Measurements from ENCODE around the gene GCK.
"Not testable (repeated sequence)": the region's sequence is repeated elsewhere in the genome, so short reads cannot be mapped to it uniquely, and the experiment has no call there.

The GCK gene

DNA sequence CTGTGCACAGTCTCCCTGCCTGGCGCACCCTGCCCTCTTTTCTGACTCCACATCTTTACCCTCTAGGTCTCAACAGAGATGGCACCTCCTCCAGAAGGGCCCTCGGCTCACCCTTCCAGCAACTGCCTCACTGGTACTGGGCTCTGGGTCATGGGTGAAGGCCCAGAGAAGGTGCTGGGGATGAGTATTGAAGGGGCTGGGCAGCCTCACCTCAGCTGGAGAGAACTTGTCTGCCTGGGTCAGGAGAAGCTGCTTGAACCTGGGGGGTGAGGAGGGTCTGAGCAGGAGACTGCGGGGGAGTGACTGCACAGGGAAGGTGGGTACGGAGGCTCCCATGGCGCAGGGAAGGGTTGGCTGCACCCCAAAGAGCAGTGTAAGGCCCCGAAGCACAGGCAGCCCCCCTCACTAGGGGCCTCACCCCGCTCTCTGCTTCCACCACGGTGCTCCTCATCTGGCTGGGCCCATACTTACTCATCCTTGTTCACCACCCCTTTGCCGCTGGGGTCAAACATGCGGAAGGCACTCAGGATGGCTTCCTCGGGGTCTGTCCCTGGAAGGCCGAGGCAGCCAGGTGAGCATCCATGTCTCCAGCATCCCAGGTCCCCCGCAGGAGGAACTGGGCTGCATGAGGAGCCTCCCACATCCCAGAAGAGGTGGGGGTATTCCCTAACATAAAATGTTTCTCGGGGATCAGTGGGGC lies 49.8 kb downstream of the GCK start:
- DNase-seq: no peak

DNA sequence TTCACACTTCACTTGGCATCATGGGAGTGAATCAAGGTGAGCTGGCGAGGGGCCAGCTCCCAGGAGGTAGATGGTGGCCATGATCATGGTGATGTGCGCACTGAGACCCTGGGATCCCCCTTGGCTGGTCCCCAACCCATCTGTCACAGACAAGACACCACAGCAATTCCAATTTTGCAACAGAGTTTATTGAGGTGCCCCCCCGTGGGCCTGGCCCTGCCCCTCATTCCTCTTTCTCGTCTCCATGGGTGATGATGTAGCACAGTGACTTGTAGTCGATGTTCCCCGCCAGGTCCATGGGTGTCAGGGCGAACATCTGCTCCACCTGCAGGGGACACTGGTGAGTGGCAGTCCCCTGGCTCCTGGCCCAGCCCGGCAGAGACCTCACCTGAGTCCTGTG lies 50.5 kb downstream of the GCK start:
- no peak for DNase-seq

GRCh38 chr7:44136731-44137130 lies 52.5 kb downstream of the GCK start:
- no peak for DNase-seq

DNA sequence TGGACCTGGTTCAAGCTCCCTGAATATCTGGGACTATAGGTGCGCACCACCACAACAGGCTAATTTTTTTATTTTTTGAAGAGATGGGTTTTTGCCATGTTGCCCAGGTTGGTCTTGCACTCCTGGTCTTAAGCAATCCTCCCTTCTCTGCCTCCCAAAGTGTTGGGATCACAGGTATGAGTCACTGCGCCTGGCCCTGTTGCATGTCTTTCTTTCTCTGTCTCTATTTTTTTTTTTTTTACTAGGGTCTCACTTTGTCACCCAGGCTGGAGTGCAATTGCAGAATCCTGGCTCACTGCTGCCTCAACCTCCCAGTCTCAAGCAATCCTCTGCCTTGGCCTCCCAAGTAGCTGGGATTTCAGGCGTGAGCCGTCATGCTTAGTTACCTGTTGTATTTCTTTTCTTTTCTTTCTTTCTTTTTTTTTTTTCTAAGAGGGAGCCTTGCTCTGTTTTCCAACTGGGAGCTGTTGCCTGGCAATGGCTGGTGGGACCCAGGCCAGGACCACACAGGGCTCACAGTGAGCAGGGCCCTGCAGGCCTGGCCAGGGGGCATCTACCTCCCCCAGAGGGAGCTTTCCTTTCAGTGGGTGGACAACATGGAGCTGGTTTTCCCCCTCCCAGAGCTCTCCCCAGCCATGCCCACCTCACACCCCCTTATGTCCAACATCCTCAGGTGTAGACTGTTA lies 54.2 kb downstream of the GCK start:
- DNase-seq: no peak

GRCh38 chr7:44133295-44133694 lies 55.9 kb downstream of the GCK start:
- no peak for DNase-seq

DNA sequence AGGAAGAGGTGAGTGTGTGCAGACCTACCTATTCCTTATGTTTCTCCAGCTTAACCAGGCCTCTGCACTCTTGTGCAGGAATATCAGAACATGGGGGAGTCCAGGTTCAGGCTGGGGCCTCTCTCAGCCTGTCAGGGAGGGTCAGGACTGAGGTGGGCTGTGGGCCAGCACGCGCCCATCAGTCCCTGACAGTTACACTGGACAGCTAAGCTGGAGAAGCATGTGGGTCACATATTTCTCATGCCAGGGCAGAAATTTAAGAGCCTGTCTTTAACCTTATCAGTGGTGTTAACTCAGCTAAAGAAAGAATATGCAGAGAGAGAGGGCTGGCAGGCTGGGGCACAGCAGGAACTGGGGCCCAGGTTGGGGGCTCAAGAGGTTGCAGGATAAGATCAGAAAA lies 57.2 kb downstream of the GCK start:
- no peak for DNase-seq

DNA sequence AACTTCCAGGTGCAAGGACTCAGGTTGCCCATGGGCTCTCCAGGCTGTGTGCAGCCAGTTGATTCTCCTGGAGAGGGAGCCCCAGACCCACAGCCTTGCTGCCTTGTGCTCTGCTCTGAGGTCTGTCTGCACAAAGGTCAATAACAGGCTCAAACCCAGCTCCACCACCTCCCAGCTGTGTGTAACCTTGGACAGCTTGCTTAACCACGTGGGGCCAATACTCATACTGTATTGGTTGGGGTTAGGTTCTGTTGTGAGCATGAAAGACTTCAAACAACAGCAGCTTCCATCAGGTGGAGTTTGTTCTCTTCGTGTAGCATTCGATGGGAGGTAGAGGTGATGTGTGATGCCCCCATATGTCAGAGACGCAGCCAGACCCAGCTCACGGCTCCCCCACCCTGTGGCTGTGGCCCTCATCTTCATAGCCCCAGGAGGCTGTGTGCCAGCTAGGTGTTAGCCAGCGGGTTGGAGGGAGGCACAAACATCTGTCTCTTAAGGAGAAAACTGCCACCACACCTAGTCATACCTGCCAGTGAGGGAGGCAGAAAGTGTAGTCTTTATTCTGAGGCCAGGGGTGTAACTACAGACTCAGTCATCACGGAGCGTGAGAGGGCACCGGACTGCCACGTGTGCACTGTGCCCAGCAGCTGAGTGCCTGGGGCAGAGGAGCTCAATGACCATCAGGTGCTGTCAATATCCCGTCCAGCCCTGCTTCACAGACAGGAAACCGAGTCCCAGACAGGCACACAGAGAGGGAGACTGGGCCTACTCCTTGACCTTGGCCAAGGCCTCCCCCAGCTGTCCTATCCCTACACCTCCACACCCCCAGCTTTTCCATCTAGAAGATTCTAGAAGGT lies 57.8 kb downstream of the GCK start:
- no peak for DNase-seq

DNA sequence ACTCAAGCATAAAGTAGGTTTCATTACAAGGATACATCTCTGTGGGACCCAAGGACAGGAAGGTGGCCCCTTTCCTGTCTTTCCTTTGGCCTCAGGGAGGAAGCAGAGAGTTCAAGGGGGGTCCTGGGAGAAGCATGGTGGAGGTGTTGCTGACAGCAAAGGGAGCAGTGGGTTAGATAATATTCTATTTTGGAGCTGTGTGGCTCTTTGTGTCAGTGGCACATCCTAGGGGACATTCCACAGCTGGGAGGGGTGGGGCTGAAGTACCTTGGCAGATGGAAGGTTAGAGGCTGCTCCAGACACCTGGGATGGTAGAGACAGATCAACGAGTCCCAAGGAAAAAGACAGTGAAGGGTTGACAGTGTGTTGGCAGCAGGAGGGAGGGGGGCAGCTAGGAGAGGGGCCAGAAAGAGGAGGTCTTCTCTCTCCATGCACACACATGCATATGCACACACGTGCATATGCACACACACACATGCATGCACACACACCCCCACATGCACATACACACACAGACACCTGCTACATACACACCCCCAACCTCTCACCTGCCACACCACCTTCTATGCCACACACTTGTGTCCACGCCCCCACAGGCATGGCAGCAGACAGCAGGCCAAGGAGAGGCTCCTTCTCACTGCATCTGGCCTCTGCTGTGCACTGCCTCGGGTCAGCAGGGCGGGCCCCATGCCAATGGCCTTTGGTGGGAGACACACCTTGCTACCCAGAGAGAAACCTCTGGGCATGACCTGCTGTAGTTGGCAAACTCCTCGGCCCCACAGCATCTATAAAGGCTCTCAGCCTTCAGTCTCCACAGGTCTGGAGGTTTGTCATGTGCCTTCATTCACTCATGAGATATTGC lies 60.3 kb downstream of the GCK start:
- DNase-seq: no peak

DNA sequence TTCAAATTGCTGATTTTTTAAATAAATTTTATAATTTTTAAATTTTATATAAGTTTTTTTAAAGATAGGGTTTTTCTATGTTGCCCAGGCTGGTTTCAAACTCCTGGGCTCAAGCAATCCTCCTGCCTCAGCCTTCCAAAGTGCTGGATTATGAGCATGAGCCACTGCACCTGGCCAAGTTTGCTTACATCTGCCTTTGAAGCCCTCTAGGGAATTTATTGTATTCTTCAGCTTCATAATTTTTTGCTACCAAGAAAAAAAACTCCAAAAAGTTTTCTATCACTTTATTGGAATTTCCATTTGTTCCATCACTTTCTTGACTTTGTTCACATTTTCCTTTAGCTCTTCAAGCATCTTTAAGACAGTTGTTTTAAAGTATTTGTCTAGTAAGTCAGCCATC lies 62.1 kb downstream of the GCK start:
- DNase-seq: no peak

GRCh38 chr7:44126574-44126973 lies 62.7 kb downstream of the GCK start:
- not testable (repeated sequence) for DNase-seq

DNA sequence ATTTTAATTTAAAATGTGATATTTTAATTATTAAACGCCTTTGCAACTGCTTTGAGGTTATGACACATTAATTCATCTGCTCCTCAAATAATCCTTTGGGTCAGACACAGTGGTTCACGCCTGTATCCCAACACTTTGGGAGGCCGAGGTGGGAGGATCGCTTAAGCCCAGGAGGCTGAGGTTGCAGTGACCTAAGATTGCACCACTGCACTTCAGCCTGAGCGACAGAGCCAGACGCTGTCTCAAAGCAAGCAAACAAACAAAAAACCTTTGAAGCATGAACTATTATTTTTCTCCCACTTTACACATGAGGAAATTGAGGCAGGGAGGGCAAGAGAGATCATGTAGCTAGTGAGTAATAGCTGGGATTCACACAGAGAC lies 64.4 kb downstream of the GCK start:
- DNase-seq: no peak

- DNase-seq: peak; percentile 97
Observed at GRCh38 chr7:44123190-44124003, 65.8 kb downstream of the GCK start, which contains the start of gene POLD2. TSS of gene POLD2 (minus strand) at chr7:44123548. CDS start at chr7:44122053, 1,495 bp downstream.

GRCh38 chr7:44122529-44122928 lies 66.7 kb downstream of the GCK start:
- no peak for DNase-seq

- DNase-seq: no peak
Observed at GRCh38 chr7:44121761-44122420, 67.3 kb downstream of the GCK start.

DNA sequence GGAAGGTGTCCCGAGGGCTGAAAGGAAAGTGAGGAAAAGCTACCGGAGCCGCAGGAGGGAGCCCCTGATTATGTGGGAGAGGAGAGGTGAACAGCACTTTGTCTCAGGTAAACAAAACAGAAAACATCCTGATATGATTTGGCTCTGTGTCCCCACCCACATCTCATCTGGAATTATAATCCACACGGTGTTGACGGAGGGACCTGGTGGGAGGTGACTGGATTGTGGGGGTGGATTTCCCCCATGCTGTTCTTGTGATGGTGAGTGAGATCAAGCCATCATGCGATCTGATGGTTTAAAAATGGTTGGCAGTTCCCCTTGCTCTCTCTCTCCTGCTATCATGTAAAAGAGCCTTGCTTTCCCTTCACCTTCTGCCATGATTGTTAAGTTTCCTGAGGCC lies 68.8 kb downstream of the GCK start:
- DNase-seq: no peak

DNA sequence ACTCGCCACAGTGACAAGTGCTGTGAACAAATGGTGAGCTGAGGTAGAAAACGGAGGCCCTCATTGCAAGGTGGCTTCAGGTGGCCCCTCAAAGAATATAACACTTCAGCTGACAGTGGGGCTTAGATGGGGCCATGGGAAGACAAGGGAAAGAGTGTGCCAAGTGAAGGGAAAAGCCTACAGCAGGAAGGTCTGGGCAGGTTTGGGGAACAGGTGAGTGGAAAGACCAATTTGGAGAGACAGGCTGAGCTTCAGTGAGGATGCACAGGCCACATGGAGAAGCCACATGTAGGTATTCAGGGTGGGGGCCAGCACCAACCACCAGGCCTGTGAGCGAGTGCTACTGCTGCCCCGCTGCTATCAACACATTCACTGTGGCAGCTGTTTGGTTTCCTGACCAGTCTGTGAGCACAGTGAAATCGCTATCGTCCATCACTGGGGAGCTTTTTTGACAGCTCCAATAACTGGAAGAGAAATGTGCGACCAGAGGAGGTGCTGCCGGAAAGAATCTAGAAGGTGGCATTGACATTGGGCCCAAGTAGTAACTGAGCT lies 69.3 kb downstream of the GCK start:
- DNase-seq: no peak

- no peak for DNase-seq
Observed at GRCh38 chr7:44117801-44118429, 71.3 kb downstream of the GCK start.

DNA sequence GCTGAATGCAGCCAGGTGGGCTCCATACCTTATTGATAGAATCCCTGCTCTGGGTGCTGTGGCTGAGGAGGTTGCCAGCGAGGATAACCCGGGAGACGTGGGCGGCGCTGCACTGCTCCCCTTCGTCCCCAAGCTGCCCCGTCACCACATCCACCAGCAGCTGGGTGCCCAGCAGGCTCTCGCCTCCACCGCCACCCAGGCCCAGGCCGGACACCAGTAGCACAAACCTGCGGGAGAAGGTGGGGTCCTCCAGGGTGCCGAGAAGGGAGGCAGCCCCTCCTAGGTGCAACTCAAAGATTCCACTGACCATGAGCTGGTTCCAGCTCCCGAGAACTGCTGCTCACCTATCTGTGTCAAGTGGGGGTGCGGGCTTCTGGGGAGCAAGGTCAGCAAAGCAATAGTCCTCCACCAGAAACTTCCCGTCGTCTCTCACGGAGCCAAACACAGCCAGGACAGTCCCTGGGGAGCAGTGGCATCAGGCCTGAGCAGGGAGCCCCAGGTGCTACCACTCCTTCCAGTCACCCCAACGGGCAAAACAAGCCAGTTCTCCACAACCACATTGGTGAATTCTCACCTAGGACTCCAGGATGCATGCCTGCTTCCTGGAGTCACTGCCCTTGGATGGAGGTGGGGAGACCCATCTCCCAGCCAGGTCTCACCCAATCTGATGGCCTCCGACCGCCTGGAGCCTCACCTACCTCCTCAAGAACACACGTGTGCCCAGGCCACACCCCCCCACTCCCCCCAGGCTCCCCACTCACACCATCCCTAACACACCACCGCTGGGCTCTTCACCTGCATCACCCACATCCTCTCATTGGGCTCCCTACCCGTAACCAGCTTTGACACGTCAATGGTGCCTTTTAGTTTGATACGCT lies 72.2 kb downstream of the GCK start:
- no peak for DNase-seq
